NCI-H446 (cell line): ENCODE measurements around the gene ZFP2.
"Not testable (repeated sequence)": the region's sequence is repeated elsewhere in the genome, so short reads cannot be mapped to it uniquely, and the experiment has no call there.

ENCODE experiments used
- DNase-seq, 2 experiments: peaks; one replicate each; lab custom pipeline; 2025; lab: John Stamatoyannopoulos, UW

ZFP2 gene

GRCh38 chr5:178895615-178896571 lies at the start of gene ZFP2:
Gene ZFP2 (plus strand): TSS chr5:178895913. CDS start chr5:178931314, 35,401 bp downstream.
- DNase-seq: peak in 1 of 2 experiments; percentile 35

GRCh38 chr5:178849316-178849715 lies 46.4 kb upstream of the ZFP2 start:
- DNase-seq: no peak

GRCh38 chr5:178851951-178852350 lies 43.8 kb upstream of the ZFP2 start:
- no peak for DNase-seq

- no peak for DNase-seq
Measured at GRCh38 chr5:178854284-178854683, 41.4 kb upstream of the ZFP2 start.

- DNase-seq: peak; percentile 53 to 91
Measured at GRCh38 chr5:178859625-178860521, 35.8 kb upstream of the ZFP2 start, which contains the start of gene ZNF354B. Gene ZNF354B (plus strand): TSS chr5:178859953. CDS start chr5:178861048, 1,095 bp downstream.

GRCh38 chr5:178860615-178861014 lies 35.1 kb upstream of the ZFP2 start:
- DNase-seq: not testable (repeated sequence)

GRCh38 chr5:178861627-178862026 lies 34.1 kb upstream of the ZFP2 start:
- no peak for DNase-seq

GRCh38 chr5:178866946-178867345 lies 28.8 kb upstream of the ZFP2 start:
- no peak for DNase-seq

- DNase-seq: no peak
Measured at GRCh38 chr5:178869577-178869976, 26.1 kb upstream of the ZFP2 start.

- no peak for DNase-seq
Measured at GRCh38 chr5:178870411-178870810, 25.3 kb upstream of the ZFP2 start.

- no peak for DNase-seq
Measured at GRCh38 chr5:178872302-178872701, 23.4 kb upstream of the ZFP2 start.

GRCh38 chr5:178883115-178883694 lies 12.5 kb upstream of the ZFP2 start:
- not testable (repeated sequence) for DNase-seq

- no peak for DNase-seq
Measured at GRCh38 chr5:178883815-178884430, 11.8 kb upstream of the ZFP2 start.

- no peak for DNase-seq
Measured at GRCh38 chr5:178899289-178899688, 3.6 kb downstream of the ZFP2 start.

- DNase-seq: no peak
Measured at GRCh38 chr5:178902849-178903248, 7.1 kb downstream of the ZFP2 start.

GRCh38 chr5:178931846-178932760 lies 36.4 kb downstream of the ZFP2 start:
- DNase-seq: no peak

GRCh38 chr5:178940569-178941360 lies 45.1 kb downstream of the ZFP2 start, which contains the start of gene ZNF454:
Gene ZNF454 (plus strand): TSS chr5:178941198. CDS start chr5:178942792, 1,594 bp downstream.
- peak; percentile 5 to 55 for DNase-seq

- DNase-seq: no peak
Measured at GRCh38 chr5:178941361-178941760, 45.6 kb downstream of the ZFP2 start.

- DNase-seq: no peak
Measured at GRCh38 chr5:178965465-178966055, 69.8 kb downstream of the ZFP2 start.
